Measurements from ENCODE around the gene TSPY8.
"Not testable (repeated sequence)": the region's sequence is repeated elsewhere in the genome, so short reads cannot be mapped to it uniquely, and the experiment has no call there.

The TSPY8 gene, protein sequence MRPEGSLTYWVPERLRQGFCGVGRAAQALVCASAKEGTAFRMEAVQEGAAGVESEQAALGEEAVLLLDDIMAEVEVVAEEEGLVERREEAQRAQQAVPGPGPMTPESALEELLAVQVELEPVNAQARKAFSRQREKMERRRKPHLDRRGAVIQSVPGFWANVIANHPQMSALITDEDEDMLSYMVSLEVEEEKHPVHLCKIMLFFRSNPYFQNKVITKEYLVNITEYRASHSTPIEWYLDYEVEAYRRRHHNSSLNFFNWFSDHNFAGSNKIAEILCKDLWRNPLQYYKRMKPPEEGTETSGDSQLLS

GRCh38 chrY:9357497-9357896, at the start of gene TSPY8:
TSS of gene TSPY8 (plus strand) at chrY:9357797. CDS start at chrY:9357843, 46 bp downstream.
- not testable (repeated sequence) for H3K9me3 ChIP-seq (ENCODE audit: insufficient read depth, low read length); H3K4me3 ChIP-seq (ENCODE audit: insufficient read depth, low read length, poor library complexity, severe bottlenecking); H3K9ac ChIP-seq (ENCODE audit: low read length); H3K9me2 ChIP-seq (replicated peaks; ENCODE audit: insufficient read depth, low read length); H3K4me2 ChIP-seq (ENCODE audit: low read depth, low read length, poor library complexity, severe bottlenecking); H3K79me2 ChIP-seq (ENCODE audit: insufficient read depth, low read length); H3K36me3 ChIP-seq (ENCODE audit: low read length); H4K20me1 ChIP-seq (ENCODE audit: low read depth, low read length); H3K27me3 ChIP-seq (ENCODE audit: low read length); H3F3A ChIP-seq (ENCODE audit: insufficient read depth); H2AFZ ChIP-seq (ENCODE audit: low read depth, low read length, severe bottlenecking); H3K27ac ChIP-seq (ENCODE audit: low read depth, low read length)

- Histone ChIP-seq H3F3A (ENCODE audit: insufficient read depth) (no peaks in the 10 kb centered on the region), H3K9ac (ENCODE audit: low read length) (no peak overlapping the region), H2AFZ (ENCODE audit: low read depth, low read length, severe bottlenecking) (no peak overlapping the region), H3K79me2 (ENCODE audit: insufficient read depth, low read length) (no peaks in the 10 kb centered on the region), H3K4me3 (ENCODE audit: insufficient read depth, low read length, poor library complexity, severe bottlenecking) (no peak overlapping the region), H3K27ac (ENCODE audit: low read depth, low read length) (no peak overlapping the region), H3K9me3 (ENCODE audit: insufficient read depth, low read length) (no peaks in the 10 kb centered on the region), H3K9me2 (replicated peaks; ENCODE audit: insufficient read depth, low read length) (no peaks in the 10 kb centered on the region), H3K27me3 (ENCODE audit: low read length) (no peaks in the 10 kb centered on the region), H3K4me2 (ENCODE audit: low read depth, low read length, poor library complexity, severe bottlenecking) (no peak overlapping the region), H4K20me1 (ENCODE audit: low read depth, low read length) (no peaks in the 10 kb centered on the region), H3K36me3 (ENCODE audit: low read length) (no peaks in the 10 kb centered on the region)
- no peak for TF ChIP-seq CTCF (IDR thresholded peaks at IDR 0.05; ENCODE audit: insufficient read depth, low read length, poor library complexity, severe bottlenecking)
- TF ChIP-seq EZH2phosphoT487 (conservative IDR thresholded peaks at IDR 0.05; ENCODE audit: low read length) = no peak
Measured at GRCh38 chrY:9320996-9321395, 36.6 kb upstream of the TSPY8 start.

- not testable (repeated sequence) for H3K9me2 ChIP-seq (replicated peaks; ENCODE audit: insufficient read depth, low read length); H2AFZ ChIP-seq (ENCODE audit: low read depth, low read length, severe bottlenecking); H3K27me3 ChIP-seq (ENCODE audit: low read length); H3K9me3 ChIP-seq (ENCODE audit: insufficient read depth, low read length); H3K9ac ChIP-seq (ENCODE audit: low read length); H3K4me3 ChIP-seq (ENCODE audit: insufficient read depth, low read length, poor library complexity, severe bottlenecking); H3K79me2 ChIP-seq (ENCODE audit: insufficient read depth, low read length); H3K36me3 ChIP-seq (ENCODE audit: low read length); H3K27ac ChIP-seq (ENCODE audit: low read depth, low read length); H4K20me1 ChIP-seq (ENCODE audit: low read depth, low read length); H3F3A ChIP-seq (ENCODE audit: insufficient read depth); H3K4me2 ChIP-seq (ENCODE audit: low read depth, low read length, poor library complexity, severe bottlenecking)
Measured at GRCh38 chrY:9337164-9337563, 20.4 kb upstream of the TSPY8 start, which contains the start of gene TSPY4. TSS of gene TSPY4 (plus strand) at chrY:9337464. CDS start at chrY:9337510, 46 bp downstream.

- not testable (repeated sequence) for H3K4me2 ChIP-seq (ENCODE audit: low read depth, low read length, poor library complexity, severe bottlenecking); H3K9ac ChIP-seq (ENCODE audit: low read length); H4K20me1 ChIP-seq (ENCODE audit: low read depth, low read length); H3K4me3 ChIP-seq (ENCODE audit: insufficient read depth, low read length, poor library complexity, severe bottlenecking); H3K27ac ChIP-seq (ENCODE audit: low read depth, low read length); H3K79me2 ChIP-seq (ENCODE audit: insufficient read depth, low read length); H3F3A ChIP-seq (ENCODE audit: insufficient read depth); H3K27me3 ChIP-seq (ENCODE audit: low read length); H3K9me3 ChIP-seq (ENCODE audit: insufficient read depth, low read length); H3K9me2 ChIP-seq (replicated peaks; ENCODE audit: insufficient read depth, low read length); H3K36me3 ChIP-seq (ENCODE audit: low read length); H2AFZ ChIP-seq (ENCODE audit: low read depth, low read length, severe bottlenecking)
Measured at GRCh38 chrY:9396527-9396926, 38.9 kb downstream of the TSPY8 start.

DNA sequence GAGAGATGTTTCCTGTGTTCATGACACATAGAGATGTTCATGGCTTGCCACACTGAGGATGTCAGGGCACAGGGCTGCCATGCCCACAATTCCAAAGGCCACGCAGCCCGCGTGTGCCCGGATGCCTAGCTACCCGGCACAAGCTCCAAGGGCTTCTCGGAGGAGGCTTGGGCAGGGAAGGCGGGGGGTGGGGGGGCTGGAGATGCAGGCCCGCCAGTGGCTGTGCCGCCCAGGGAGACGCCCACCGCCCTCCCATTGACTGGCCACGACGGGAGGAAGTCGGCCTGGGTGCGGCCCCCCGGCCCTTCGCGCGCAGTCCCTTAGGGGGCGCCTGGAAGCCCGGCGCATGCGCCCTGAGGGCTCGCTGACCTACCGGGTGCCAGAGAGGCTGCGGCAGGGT, 40.5 kb downstream of the TSPY8 start, which contains the start of gene TSPY3:
Gene TSPY3 (plus strand): TSS at position 301 of the 400 bp plus-strand sequence. CDS start 46 bp downstream, at position 347.
- not testable (repeated sequence) for H3K27ac ChIP-seq (ENCODE audit: low read depth, low read length); H3F3A ChIP-seq (ENCODE audit: insufficient read depth); H3K79me2 ChIP-seq (ENCODE audit: insufficient read depth, low read length); H3K9me3 ChIP-seq (ENCODE audit: insufficient read depth, low read length); H3K4me3 ChIP-seq (ENCODE audit: insufficient read depth, low read length, poor library complexity, severe bottlenecking); H3K36me3 ChIP-seq (ENCODE audit: low read length); H3K9ac ChIP-seq (ENCODE audit: low read length); H4K20me1 ChIP-seq (ENCODE audit: low read depth, low read length); H3K4me2 ChIP-seq (ENCODE audit: low read depth, low read length, poor library complexity, severe bottlenecking); H2AFZ ChIP-seq (ENCODE audit: low read depth, low read length, severe bottlenecking); H3K27me3 ChIP-seq (ENCODE audit: low read length); H3K9me2 ChIP-seq (replicated peaks; ENCODE audit: insufficient read depth, low read length)
